Epithelial cell of esophagus (primary cell): ENCODE results near the gene DHH.

Experiments
- DNase-seq: peaks from one replicate; pipeline ENCODE4 v3.0.0; 2010; ENCODE audit warnings: low read depth
- H3K4me3 ChIP-seq: 2 replicates; pipeline ENCODE4 v1.5.1; 2011; ENCODE audit warnings: mild to moderate bottlenecking, low read length, control low read depth
- TF ChIP-seq, protein P1 (sequence below): IDR thresholded peaks from 2 replicates; pipeline ENCODE4 v1.5.1; 2011; ENCODE audit warnings: low read depth, mild to moderate bottlenecking, low read length, control low read depth, inconsistent platforms; ENCODE audit not compliant: insufficient read depth; ENCODE audit errors: missing control alignments

The DHH gene

DNA sequence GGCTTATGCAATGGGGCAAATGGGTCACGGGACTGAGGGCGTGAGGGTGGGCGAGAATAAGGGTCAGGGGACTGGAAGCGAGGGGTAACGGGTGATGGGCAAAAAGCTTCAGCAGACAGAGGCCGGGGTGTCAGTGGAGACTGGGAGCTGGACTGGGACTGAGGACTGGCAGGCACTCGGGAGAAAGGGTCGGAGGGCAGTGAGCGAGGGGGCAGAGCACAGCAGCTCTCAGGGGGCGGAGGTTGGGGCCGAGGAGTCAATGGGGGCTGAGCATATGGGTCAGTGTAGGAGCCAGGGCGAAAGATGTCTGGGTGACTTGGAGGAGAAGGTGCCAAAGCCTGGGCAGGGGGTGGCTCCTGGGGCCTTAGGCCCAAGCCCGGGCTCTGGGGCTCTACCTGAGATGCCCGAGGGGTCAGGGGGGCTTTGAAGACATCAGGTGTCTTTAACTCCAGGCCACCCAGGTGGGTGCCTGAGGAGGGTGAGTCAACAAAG lies 54.2 kb downstream of the DHH start:
- no peak overlapping the region for H3K4me3 ChIP-seq
- DNase-seq: no peak
- TF ChIP-seq, protein P1, sequence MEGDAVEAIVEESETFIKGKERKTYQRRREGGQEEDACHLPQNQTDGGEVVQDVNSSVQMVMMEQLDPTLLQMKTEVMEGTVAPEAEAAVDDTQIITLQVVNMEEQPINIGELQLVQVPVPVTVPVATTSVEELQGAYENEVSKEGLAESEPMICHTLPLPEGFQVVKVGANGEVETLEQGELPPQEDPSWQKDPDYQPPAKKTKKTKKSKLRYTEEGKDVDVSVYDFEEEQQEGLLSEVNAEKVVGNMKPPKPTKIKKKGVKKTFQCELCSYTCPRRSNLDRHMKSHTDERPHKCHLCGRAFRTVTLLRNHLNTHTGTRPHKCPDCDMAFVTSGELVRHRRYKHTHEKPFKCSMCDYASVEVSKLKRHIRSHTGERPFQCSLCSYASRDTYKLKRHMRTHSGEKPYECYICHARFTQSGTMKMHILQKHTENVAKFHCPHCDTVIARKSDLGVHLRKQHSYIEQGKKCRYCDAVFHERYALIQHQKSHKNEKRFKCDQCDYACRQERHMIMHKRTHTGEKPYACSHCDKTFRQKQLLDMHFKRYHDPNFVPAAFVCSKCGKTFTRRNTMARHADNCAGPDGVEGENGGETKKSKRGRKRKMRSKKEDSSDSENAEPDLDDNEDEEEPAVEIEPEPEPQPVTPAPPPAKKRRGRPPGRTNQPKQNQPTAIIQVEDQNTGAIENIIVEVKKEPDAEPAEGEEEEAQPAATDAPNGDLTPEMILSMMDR: no peak

GRCh38 chr12:49039421-49040363 lies 54.9 kb downstream of the DHH start:
- no peak for DNase-seq
- TF ChIP-seq, protein P1: no peak
- H3K4me3 ChIP-seq: no peak overlapping the region

DNA sequence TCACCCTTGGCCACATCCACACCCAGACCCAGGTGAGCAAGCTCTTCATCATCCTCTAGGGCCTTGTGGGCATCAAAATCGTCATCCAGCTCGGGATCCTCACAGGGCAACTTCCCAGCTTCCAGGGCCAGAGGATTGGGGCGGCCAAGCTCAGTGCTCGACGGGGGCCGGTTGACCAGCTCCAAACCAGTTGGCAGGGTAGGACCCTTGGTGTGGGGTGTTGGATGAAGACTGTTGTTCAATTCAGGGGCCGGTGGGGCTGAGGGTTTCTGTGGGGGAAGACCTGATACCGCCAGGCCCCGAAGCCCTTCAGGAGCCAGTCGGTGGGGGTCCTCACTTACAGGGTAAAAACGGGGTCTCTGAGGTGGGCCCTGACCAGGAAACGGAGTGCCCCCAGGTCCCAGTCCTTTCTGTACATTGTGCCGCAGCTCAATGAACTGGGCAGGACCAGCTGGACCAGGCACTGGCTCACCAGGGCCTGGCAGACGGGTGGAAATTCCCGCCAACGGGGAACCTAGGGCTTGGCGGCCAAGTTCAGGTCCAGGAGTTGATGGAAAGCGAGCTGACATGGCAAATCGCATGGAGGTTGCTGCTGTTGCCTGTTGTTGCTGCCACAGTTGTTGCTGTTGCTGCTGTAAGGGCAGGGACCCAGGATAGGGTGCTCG lies 56.2 kb downstream of the DHH start:
- TF ChIP-seq, protein P1: no peak
- no peak overlapping the region for H3K4me3 ChIP-seq
- no peak for DNase-seq

DNA sequence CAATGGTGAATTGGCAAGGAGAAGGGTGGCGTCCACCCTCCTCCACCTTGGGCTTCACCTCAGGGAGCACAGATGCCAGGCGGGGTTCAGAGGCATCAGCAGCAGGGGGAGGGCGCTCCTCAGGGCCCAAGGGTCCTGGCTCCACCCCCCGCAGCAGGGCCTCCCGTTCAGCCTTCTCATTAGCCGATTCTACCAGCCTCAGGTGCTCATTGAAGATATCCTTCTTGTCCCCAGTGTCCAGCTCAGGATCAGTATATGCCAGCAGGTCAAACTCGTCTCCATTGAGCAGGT lies 56.7 kb downstream of the DHH start:
- no peak overlapping the region for H3K4me3 ChIP-seq
- TF ChIP-seq, protein P1: no peak

DNA sequence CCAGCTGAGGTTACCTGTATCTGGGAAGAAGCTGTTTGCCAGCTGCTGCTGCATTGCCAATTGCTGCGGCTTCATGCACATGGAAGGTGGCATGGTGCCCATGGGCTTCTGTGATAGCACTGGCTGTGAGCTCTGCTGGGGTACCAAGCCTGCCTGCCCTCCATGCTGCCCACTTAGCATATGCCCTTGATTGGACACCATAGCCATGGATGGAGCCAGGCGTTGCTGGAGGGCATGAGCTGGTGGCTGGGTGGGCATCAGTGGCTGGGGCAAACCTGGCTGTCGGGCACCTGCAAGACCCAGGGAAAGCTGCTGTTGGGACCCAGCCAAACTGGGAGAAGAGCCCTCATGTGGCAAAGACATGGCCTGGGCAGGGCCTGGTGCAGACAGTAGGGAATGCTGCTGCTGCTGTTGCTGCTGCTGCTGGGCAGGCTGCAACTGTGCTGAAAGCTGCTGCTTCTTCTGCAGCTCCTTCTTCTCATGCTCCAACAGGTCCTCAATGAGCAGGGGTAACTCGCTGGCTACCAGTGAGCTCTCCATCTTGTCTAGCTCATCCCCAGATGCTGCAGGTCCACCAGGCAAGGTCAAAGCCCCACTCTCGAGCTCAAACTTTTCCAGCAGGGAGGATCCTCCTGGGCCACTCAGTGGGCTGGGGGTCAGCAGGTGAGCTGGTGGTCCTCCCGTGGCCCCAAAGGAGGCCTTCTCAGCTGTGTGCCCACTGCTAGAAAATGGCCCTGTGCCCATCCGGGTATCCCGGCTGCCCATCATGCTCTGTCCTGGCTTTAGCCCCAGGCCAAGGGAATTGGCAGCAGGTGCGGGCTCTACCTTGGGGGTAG lies 57.3 kb downstream of the DHH start:
- H3K4me3 ChIP-seq: no peak overlapping the region
- no peak for DNase-seq
- TF ChIP-seq, protein P1: no peak

More for the DNA sequence above, 56.7 kb downstream of the DHH start:
- no peak for DNase-seq
